ENCODE results near the gene ANKS1B. TPM values are rescaled to one million over a fixed set of nuclear protein-coding genes. Genes with fewer than 3 reads are reported as not detected.

ANKS1B gene
- total RNA-seq, 4 donors from 2014 or later: 4.9 to 15.4 (median 9.4) TPM

- H3K4me3 ChIP-seq: no peak overlapping the region
- H3K36me3 ChIP-seq: no peaks in the 10 kb centered on the region
Observed at GRCh38 chr12:99558109-99558508, 426.6 kb downstream of the ANKS1B start.

GRCh38 chr12:99553461-99553860, 431.3 kb downstream of the ANKS1B start:
- Histone ChIP-seq H3K36me3 (no peaks in the 10 kb centered on the region), H3K4me1 (no peaks in the 10 kb centered on the region), H3K27ac (no peak overlapping the region), H3K4me3 (no peak overlapping the region), H3K9me3 (peaks cover 5% of the 10 kb centered on the region), H3K27me3 (no peaks in the 10 kb centered on the region)
- DNase-seq (ENCODE audit: low spot score in 2 of 2): no peak
- WGBS: 55% methylated on average over 3 of the region's 3 CpGs
- TF ChIP-seq POLR2AphosphoS5 (IDR thresholded peaks at IDR 0.05) (no peak), POLR2A (IDR thresholded peaks at IDR 0.05) (no peak), CTCF (IDR thresholded peaks at IDR 0.05) (no peak), EP300 (IDR thresholded peaks at IDR 0.05) (no peak)

More at GRCh38 chr12:99558109-99558508, 426.6 kb downstream of the ANKS1B start:
- no peak for DNase-seq (ENCODE audit: low spot score in 2 of 2)
- Histone ChIP-seq H3K9me3 (peaks cover 11% of the 10 kb centered on the region), H3K27me3 (no peaks in the 10 kb centered on the region), H3K4me1 (no peaks in the 10 kb centered on the region), H3K27ac (no peak overlapping the region)
- WGBS: 95% methylated on average over 7 of the region's 7 CpGs
- no peak for TF ChIP-seq EP300 (IDR thresholded peaks at IDR 0.05)
- TF ChIP-seq POLR2AphosphoS5 (IDR thresholded peaks at IDR 0.05): no peak
- TF ChIP-seq POLR2A (IDR thresholded peaks at IDR 0.05): no peak
- no peak for TF ChIP-seq CTCF (IDR thresholded peaks at IDR 0.05)

DNA sequence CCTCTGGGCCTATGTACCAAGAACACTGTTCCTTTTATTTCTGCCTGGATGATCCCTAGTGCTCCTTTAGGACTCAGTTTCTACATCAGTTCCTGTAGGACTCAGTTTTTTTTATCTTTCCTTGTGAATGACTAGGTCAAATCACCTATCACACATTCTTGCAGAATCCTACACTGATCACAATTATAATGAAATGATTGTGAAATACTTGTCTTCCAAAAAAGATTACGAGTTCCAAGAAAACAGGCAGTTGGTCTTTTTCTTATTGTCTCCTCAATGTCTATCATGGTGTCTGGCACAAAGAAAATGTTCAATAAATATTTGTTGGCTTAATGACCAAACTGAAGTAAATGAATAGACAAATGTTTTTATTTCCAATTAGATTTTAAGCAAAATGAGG, 432.7 kb downstream of the ANKS1B start:
- H3K4me3 ChIP-seq: no peak overlapping the region
- WGBS: 89% methylated on average over 1 of the region's 1 CpG
- H3K27me3 ChIP-seq: no peaks in the 10 kb centered on the region
- no peaks in the 10 kb centered on the region for H3K4me1 ChIP-seq
- H3K36me3 ChIP-seq: no peaks in the 10 kb centered on the region
- no peaks in the 10 kb centered on the region for H3K9me3 ChIP-seq
- DNase-seq (ENCODE audit: low spot score in 2 of 2): no peak
- TF ChIP-seq POLR2A (IDR thresholded peaks at IDR 0.05) (no peak), CTCF (IDR thresholded peaks at IDR 0.05) (no peak), POLR2AphosphoS5 (IDR thresholded peaks at IDR 0.05) (no peak), EP300 (IDR thresholded peaks at IDR 0.05) (no peak)
- no peak overlapping the region for H3K27ac ChIP-seq

DNA sequence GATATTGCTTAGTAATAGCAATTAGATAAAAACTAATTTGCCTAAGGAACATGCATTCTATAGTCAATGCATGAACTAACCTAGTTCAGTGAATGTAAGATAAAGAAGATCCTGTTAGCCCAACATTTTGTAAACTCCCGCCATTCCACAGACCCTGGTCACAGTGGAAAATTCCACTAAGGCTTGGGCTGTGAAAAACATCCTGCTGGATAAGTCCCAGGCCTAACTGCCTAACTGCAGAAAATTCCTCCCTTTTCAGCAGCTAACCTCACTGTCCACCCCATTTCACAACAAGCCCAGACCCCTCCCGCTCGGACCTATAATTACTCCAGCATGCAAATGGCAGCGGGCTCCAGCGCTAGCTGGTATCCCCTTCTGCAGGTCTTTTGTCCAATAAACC, 435.1 kb downstream of the ANKS1B start:
- WGBS: 89% methylated on average over 5 of the region's 5 CpGs

DNA sequence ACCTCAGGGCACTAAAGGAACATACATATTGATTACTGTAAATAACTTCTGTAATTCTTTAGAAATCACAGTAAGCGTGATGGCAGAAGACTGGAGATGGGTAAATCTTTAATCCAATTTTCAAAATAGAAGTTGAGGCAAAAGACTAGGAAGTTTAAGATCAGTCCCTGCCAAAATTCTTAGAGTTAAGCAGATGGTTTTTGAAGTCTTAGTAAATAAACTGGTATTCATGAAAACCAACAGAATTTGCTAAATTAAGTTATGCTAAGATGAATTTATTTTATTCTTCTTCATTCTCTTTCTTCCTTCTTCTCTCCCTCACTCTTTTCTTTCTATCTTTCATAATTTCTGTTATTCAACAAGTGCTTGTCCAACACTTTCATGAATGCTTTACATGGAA, 435.5 kb downstream of the ANKS1B start:
- Histone ChIP-seq H3K27me3 (no peaks in the 10 kb centered on the region), H3K9me3 (no peaks in the 10 kb centered on the region), H3K4me3 (no peak overlapping the region), H3K4me1 (no peaks in the 10 kb centered on the region), H3K27ac (no peak overlapping the region), H3K36me3 (no peaks in the 10 kb centered on the region)
- TF ChIP-seq POLR2A (IDR thresholded peaks at IDR 0.05): no peak
- TF ChIP-seq POLR2AphosphoS5 (IDR thresholded peaks at IDR 0.05): no peak
- no peak for TF ChIP-seq EP300 (IDR thresholded peaks at IDR 0.05)
- TF ChIP-seq CTCF (IDR thresholded peaks at IDR 0.05): no peak
- no peak for DNase-seq (ENCODE audit: low spot score in 2 of 2)
- WGBS: 91% methylated on average over 1 of the region's 1 CpG

More for the DNA sequence above, 435.1 kb downstream of the ANKS1B start:
- Histone ChIP-seq H3K9me3 (no peaks in the 10 kb centered on the region), H3K27ac (no peak overlapping the region), H3K4me3 (no peak overlapping the region), H3K36me3 (no peaks in the 10 kb centered on the region), H3K4me1 (no peaks in the 10 kb centered on the region), H3K27me3 (no peaks in the 10 kb centered on the region)
- DNase-seq (ENCODE audit: low spot score in 2 of 2): no peak
- TF ChIP-seq EP300 (IDR thresholded peaks at IDR 0.05) (no peak), CTCF (IDR thresholded peaks at IDR 0.05) (no peak), POLR2A (IDR thresholded peaks at IDR 0.05) (no peak), POLR2AphosphoS5 (IDR thresholded peaks at IDR 0.05) (no peak)

Data from suprapubic skin (tissue), 4 donors.